HG03575 (cell line): Measurements from ENCODE around the gene DST.

Source experiments
- ATAC-seq: cut with Tn5 transposase; IDR thresholded peaks from one replicate; pipeline ENCODE4 v1.9.1; 2021; ENCODE audit not compliant: unreplicated experiment, insufficient number of reproducible peaks, low FRiP score; ENCODE audit errors: extremely low read depth

DST gene

GRCh38 chr6:56526860-56527544 is 115.7 kb downstream of the DST start:
- ATAC-seq: no peak

DNA sequence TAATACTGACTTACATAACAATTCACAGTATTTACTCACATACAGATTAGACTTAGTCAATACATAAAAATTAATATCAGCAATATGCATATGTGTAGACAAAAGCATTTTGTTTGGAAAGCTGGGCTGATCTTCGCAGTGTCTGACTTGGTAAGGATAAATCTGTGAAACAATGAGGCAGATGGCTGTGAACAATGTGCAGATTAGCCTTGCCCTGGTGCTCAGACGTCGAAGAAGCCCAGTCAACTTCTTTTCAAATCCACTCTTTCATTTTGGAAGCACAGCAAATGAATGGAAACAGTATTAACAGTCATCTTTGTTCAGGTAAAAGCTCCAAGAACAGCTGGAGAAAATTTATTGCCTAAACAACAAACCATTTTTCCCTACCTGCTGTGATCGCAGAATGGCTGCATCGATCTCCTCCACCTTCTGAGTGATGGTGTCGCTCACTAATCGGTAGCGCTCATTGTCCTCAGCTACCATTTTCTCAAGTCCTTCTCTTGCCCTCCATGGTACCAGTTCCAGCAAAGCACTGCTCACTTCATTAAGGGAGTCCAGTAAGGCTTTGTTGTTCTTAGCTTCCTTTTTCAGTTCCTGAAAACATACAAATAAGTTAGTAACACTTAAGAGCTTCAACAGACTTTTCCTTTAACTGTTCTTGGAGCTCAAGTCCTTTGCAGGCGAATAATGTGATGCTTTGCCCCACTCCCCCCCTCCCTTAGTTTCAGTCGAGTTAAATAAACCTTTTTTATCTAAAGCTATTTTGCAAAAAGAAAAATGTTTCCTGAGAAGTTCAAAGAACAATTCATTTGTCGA is 116.5 kb downstream of the DST start:
- no peak for ATAC-seq

DNA sequence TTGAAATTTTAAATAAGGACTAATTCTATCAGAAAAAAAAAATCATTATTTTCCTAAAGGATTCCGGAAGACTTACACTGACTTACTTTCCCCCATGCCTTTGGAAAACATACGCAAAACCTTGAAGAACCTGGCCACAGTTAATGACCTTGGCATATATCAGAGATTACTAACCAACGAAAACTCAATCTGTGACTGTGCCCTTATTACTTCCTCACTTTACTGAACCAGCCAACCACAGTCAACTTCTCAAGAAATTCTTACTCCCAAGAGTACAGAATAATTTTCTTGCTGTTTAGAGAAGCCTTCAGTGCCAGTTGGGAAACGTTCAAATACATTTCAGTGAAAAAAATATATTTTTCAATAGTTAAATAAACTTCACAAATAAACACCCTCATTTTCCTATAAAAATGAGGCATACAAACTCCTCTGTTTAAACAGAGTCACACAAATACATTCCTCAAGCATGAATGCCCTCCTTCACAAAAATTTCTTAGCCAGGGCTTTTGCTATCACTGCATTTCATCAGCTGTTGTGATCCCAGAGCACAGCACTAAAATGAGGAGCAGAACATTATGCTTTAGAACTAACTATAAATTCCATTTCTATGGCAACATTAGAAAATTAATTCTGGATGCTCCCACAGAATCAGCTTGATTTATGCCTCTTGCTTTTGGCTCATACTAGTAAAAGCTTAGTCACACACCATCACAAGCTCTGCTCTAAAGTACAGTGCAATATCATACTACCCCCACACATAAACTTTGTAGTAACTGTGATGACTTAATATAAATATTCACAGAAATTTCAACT is 117.6 kb downstream of the DST start:
- ATAC-seq: no peak

DNA sequence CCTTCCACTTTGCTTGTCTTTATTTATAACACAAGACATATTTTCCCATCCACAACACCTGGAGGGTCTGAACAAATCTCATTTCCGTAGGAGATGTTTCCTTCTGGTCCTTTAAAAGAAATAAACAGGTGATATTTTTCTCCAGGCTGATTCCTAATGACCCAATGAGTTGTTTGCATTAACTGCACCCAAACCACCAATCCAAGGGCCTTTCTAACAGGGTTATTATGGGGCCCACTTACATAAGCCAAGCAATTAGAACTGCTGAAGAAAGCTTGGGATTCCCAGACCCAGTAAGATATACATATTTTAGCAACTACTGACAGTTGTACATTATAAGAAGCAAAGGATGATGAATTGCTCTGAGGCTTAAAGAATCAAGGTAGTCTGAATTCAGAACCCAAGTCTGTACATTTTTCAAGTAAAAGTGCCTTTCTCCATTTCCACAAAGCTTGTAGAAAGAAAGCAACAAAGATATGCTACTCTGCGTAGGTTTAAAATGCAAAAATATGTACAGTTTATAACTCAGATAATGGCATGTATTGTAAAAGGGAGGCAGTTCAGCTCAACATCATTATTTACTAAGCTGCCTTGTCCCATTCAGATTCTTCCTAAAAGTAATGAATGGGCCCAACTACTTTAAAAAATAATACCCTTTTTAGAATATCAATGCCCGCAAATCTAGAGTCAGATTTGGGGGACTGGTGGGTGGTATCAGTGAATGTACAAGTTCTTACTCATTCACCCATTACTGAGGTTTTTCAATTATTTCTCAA is 120.0 kb downstream of the DST start:
- no peak for ATAC-seq

- no peak for ATAC-seq
These were observed 120.7 kb downstream of the DST start for GRCh38 chr6:56521976-56522375.

GRCh38 chr6:56521454-56521853 is 121.2 kb downstream of the DST start:
- ATAC-seq: no peak

- ATAC-seq: no peak
These were observed 122.5 kb downstream of the DST start for GRCh38 chr6:56520218-56520617.

DNA sequence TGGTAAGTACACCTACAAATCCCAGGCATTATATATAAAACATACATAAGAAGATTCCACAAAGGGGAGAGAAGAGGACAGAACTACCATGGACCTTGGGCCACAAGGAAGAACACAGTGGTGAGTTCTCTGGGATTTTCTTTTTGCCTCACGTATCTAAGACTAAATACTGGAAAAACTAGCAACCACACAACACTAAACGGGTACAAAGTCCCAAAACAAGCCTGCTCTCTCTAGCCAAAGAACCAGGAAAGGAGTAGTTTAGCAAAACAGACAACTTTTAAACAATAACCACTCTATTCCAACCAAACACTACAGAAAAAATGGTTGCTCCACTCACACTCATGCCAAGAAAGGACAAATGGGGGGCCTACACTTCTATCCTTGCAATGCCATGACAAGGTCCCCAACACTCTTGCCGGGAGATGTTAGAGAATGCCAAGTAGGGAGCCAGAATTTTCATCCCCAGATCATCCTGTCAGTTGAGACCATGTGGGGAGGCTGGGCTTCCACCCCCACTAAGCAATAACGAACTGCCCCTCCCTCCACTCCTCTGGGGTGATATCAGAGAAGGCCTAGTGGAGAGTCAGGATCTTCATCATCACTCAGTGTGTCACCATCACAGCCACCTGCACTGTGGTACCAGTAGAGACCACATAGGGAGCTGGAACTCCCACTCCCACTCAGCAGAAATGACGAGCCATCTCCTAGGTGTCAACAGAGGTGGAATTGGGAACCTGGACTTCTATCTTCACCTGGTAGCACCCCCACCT is 123.5 kb downstream of the DST start:
- ATAC-seq: no peak

- no peak for ATAC-seq
These were observed 125.4 kb downstream of the DST start for GRCh38 chr6:56517155-56517745.

GRCh38 chr6:56516003-56516402 is 126.7 kb downstream of the DST start:
- ATAC-seq: no peak

DNA sequence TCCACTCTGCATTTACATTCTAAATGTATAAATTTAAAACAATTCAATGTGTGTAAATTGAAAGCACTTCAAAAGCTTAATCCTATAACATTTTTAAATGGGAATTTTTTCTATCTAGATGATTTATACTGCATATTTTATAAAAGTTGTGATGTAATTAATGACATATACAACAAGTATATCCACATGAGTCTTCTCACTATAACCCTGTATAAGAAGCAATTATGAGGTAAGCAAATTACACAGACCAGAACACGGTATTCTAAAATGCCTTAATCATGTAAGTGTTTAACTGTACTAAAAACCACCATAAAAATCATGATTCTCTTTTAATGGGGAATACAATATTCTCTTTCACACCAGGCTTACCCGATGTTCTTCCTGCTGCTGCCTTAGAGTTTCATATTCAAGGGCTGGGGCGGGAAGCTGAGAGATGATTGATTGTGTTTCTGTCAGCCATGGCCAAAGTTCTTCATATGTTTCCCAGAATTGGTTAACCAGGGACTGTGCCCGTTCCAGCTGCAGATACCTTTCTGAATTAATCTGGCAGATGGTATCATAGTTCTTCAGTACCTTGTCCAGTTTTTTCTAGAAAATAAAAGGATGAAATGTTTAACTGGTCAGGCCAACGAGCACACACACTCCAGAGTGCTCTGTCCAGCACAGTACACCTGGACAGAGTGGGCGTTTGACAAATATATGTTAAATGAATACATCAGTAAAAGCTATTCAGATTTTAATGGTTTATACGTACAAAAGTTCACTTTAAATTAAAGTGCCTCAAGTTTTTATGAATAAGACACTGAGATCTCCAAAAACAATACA is 127.4 kb downstream of the DST start:
- no peak for ATAC-seq

DNA sequence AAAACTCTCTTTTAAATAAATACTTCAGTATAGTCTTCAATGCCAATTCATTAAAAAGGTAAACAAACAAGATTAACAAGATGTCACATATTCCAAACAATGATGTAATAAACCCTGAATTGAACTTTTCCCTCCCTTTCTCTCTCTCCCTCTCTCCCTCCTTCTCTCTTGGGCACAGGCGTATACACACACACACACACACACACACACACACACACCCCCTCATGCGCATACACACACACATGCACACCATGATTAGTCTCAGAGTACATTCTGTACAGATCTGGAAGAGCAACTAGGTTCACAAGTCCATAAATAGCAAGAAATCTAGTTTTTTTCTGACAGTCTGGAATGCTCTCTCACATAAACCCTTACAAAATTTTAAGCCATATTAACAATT is 128.3 kb downstream of the DST start:
- ATAC-seq: no peak

- ATAC-seq: no peak
These were observed 129.1 kb downstream of the DST start for GRCh38 chr6:56513631-56514030.

GRCh38 chr6:56511591-56511990 is 131.1 kb downstream of the DST start:
- ATAC-seq: no peak

GRCh38 chr6:56510984-56511531 is 131.6 kb downstream of the DST start:
- no peak for ATAC-seq

DNA sequence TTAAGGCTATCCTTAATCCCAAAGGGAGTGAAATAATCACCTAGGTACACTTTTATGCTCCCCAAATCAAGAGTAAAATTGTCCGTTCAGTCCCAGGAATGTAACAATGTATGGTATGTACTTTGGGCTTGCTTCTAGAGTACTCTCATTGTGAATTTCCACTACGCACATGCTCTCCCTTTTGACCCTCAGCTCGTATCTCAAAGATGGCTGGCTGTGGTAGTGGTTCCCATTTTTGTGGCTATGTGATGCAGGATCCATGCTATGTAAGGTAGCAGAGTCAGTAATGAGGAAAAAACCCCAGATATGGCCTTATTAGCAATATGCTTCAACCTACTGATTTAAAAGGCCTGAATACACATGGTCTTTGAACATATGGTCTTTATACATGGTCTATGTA is 133.7 kb downstream of the DST start:
- ATAC-seq: no peak

DNA sequence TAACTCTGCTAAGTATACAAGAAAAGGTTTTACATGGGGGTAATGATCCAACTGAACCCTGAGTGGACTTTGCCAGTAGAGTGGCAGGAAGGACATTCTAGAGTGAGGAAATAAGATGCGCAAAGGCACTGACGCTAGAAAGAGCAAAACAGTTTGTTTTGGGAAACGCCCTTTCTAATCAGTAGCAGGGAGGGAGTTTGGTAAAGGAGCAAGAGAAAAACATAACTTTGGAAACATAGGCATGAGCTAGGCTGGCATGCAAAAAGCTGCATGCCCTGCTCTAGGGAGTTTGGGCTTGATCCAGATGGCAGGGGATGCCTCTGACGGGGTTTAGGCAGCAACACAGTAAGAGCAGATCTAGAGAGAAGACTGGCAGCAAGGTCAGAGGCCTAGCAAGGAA is 135.2 kb downstream of the DST start:
- ATAC-seq: no peak
